Gastroesophageal sphincter (tissue), 4 donors: ENCODE data around the gene MAGOH. TPM values are rescaled to one million over a fixed set of nuclear protein-coding genes. Genes with fewer than 3 reads are reported as not detected.

Experiments used
- ATAC-seq: fragments of 150-250 bp; one replicate; pipeline ENCODE4 v1.9.1; 2016; ENCODE audit warnings: mild to moderate bottlenecking, moderate library complexity
- H3K27ac ChIP-seq, 4 donors: fragments of 200-600 bp; sonication (generic) in 3 of 4; 1 replicate in 3 of 4; 2 replicates in 1 of 4; pipeline ENCODE4 v1.5.1; 2016 to 2019
- H3K27me3 ChIP-seq: fragments of 200-600 bp; sonication (generic); one replicate; pipeline ENCODE4 v1.5.1; 2019
- H3K36me3 ChIP-seq, 2 donors: fragments of 200-600 bp; sonication (generic); one replicate each; pipeline ENCODE4 v1.5.1; 2019; ENCODE audit warnings: control low read depth in 1 of 2
- H3K4me1 ChIP-seq, 3 donors: fragments of 200-600 bp; sonication (generic); 1 replicate in 2 of 3; 2 replicates in 1 of 3; pipeline ENCODE4 v1.5.1; 2016 to 2019; ENCODE audit warnings: control low read depth in 2 of 3
- H3K4me3 ChIP-seq, 2 donors: fragments of 200-600 bp; sonication (generic); one replicate each; pipeline ENCODE4 v1.5.1; 2019; ENCODE audit warnings: mild to moderate bottlenecking in 1 of 2, moderate library complexity in 1 of 2
- H3K9me3 ChIP-seq, 3 donors: fragments of 200-600 bp; sonication (generic); one replicate each; pipeline ENCODE4 v1.5.1; 2017 to 2019; ENCODE audit warnings: control low read depth in 2 of 3
- EP300 ChIP-seq: sonication (generic); formaldehyde crosslinking; IDR thresholded peaks from one replicate; pipeline ENCODE4 v1.6.1; 2017; ENCODE audit warnings: antibody characterized with exemption, mild to moderate bottlenecking
- POLR2A ChIP-seq, 2 donors: fragments of 450-650 bp; IDR thresholded peaks; one replicate each; pipeline ENCODE4 v1.6.1; 2017; ENCODE audit warnings: antibody characterized with exemption in 2 of 2, mild to moderate bottlenecking in 2 of 2, moderate library complexity in 1 of 2
- POLR2AphosphoS5 ChIP-seq: sonication (generic); formaldehyde crosslinking; IDR thresholded peaks from one replicate; pipeline ENCODE4 v1.6.1; 2017; ENCODE audit warnings: antibody characterized with exemption
- WGBS, 2 donors: methylation state at CpG; one replicate each; pipeline ENCODE4 v1.1.5; 2018; ENCODE audit warnings: low coverage in 1 of 2; 5-methylcytosine and 5-hydroxymethylcytosine counted together
- total RNA-seq, 4 donors: library from RNA; depleted of rRNA; stranded (reverse); fragments of >200 nt; gene quantifications; one replicate each; pipeline ENCODE4 v1.1.0, GENCODE V29; 2016
- TF ChIP-seq, protein P1 (sequence below), 4 experiments: fragments of 200-600 bp in 2 of 4; fragments of 450-650 bp in 2 of 4; sonication (generic) in 1 of 4; IDR thresholded peaks; one replicate each; pipeline ENCODE4 v1.5.1; 2017 to 2019; ENCODE audit warnings: antibody characterized with exemption in 4 of 4, mild to moderate bottlenecking in 2 of 4, moderate library complexity in 2 of 4

Gene MAGOH
- total RNA-seq, 4 donors from 2014 or later: 30.2 to 49.4 (median 32.7) TPM

DNA sequence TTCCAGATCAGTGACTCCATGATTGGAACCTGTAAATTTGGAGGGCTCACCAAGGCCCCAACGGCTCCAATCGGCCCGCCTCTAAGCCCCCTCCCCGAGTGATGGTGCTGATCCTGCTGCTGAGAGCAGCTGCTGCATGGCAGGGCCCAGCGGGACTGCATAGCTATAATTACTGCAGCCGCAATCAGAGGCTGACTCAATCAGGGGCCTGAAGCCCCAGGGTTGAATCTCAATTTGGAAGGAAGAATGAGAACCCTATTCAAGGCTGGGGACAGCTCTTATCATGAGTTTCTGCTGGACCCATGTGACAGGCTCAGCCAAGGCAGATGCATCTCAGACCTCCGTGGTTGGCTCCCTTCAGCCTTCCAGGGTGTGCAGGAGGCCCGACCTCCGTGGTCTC, 42.8 kb upstream of the MAGOH start:
- no peak overlapping the region for H3K4me3 ChIP-seq
- H3K9me3 ChIP-seq: no peaks in the 10 kb centered on the region
- no peaks in the 10 kb centered on the region for H3K36me3 ChIP-seq
- no peaks in the 10 kb centered on the region for H3K4me1 ChIP-seq
- H3K27ac ChIP-seq: no peak overlapping the region
- no peak for ATAC-seq
- 67% methylated on average over 1 of the region's 9 CpGs; no CpG with 5 or more reads in 1 of the 2 donors for WGBS, 2 donors
- TF ChIP-seq POLR2A (IDR thresholded peaks at IDR 0.05) (no peak), POLR2AphosphoS5 (no peak), EP300 (no peak)
- TF ChIP-seq, protein P1, sequence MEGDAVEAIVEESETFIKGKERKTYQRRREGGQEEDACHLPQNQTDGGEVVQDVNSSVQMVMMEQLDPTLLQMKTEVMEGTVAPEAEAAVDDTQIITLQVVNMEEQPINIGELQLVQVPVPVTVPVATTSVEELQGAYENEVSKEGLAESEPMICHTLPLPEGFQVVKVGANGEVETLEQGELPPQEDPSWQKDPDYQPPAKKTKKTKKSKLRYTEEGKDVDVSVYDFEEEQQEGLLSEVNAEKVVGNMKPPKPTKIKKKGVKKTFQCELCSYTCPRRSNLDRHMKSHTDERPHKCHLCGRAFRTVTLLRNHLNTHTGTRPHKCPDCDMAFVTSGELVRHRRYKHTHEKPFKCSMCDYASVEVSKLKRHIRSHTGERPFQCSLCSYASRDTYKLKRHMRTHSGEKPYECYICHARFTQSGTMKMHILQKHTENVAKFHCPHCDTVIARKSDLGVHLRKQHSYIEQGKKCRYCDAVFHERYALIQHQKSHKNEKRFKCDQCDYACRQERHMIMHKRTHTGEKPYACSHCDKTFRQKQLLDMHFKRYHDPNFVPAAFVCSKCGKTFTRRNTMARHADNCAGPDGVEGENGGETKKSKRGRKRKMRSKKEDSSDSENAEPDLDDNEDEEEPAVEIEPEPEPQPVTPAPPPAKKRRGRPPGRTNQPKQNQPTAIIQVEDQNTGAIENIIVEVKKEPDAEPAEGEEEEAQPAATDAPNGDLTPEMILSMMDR (IDR thresholded peaks at IDR 0.05): no peak
- peaks cover 17% of the 10 kb centered on the region for H3K27me3 ChIP-seq

DNA sequence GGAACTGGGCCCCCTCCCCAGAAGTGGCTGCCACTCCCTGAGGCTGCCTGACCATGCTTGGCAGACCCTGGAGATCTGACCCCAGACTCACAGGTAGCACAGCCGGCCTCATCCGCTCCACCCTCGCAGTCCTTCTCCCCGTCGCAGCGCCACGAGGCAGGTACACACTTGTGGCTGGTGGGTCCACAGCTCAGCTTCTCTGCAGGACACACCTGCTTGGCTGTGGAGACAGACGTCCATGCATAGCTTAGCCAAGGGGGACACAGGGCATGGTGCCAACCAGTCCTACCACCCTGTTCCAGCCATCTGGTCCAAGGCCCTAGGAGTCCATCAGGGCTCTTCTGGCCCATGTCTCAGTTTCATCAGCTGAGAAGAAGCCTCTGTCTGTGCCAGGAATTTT, 42.2 kb upstream of the MAGOH start:
- ATAC-seq: no peak
- Histone ChIP-seq H3K36me3 (no peaks in the 10 kb centered on the region), H3K27me3 (peaks cover 17% of the 10 kb centered on the region), H3K4me1 (no peaks in the 10 kb centered on the region), H3K27ac (no peak overlapping the region), H3K4me3 (no peak overlapping the region), H3K9me3 (no peaks in the 10 kb centered on the region)
- TF ChIP-seq POLR2AphosphoS5 (no peak), POLR2A (IDR thresholded peaks at IDR 0.05) (no peak), EP300 (no peak)
- TF ChIP-seq, protein P1 (IDR thresholded peaks at IDR 0.05): no peak
- WGBS, 2 donors: 58% methylated on average over 2 of the region's 8 CpGs; no CpG with 5 or more reads in 1 of the 2 donors

- no peak overlapping the region for H3K27ac ChIP-seq
- ATAC-seq: no peak
- no peaks in the 10 kb centered on the region for H3K9me3 ChIP-seq
- no peaks in the 10 kb centered on the region for H3K4me1 ChIP-seq
- H3K27me3 ChIP-seq: peaks cover 17% of the 10 kb centered on the region
- H3K36me3 ChIP-seq: no peaks in the 10 kb centered on the region
- WGBS, 2 donors: 70 to 87% methylated on average over 2 to 3 of the region's 14 CpGs
- H3K4me3 ChIP-seq: no peak overlapping the region
- TF ChIP-seq, protein P1 (IDR thresholded peaks at IDR 0.05): no peak
- TF ChIP-seq POLR2AphosphoS5 (no peak), POLR2A (IDR thresholded peaks at IDR 0.05) (no peak)
These were observed 41.2 kb upstream of the MAGOH start for GRCh38 chr1:53279296-53280200.

DNA sequence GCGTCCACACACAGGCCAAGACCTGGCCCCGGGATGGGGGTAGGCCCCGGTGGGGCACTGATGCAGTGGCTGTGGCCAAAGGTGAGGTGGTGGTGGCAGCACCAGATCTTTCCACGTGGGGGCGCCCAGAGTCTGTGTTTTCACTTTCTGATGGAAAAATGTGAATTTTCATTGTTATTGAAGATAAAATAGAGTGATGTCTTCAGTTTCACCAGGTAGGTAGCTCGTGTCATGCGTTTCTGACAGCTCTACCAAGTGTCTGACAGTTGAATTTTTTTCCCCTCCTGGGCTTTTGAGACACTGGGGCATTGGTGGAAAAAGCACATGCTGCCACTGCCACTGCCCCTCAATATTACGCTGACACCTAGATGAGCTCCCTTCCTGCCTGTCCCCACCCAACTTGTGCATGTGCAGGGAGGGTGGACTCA, 40.0 kb upstream of the MAGOH start:
- H3K36me3 ChIP-seq: no peaks in the 10 kb centered on the region
- 0 to 13% methylated on average over 7 to 8 of the region's 8 CpGs for whole genome bisulfite sequencing, 2 donors
- peak; percentile 51 for ATAC-seq
- H3K27me3 ChIP-seq: peaks cover 17% of the 10 kb centered on the region
- H3K4me3 ChIP-seq: no peak overlapping the region
- no peaks in the 10 kb centered on the region for H3K9me3 ChIP-seq
- no peaks in the 10 kb centered on the region for H3K4me1 ChIP-seq
- TF ChIP-seq, protein P1 (IDR thresholded peaks at IDR 0.05): peak in 3 of 4 experiments; percentile 87 to 92 (median 90)
- no peak for TF ChIP-seq POLR2AphosphoS5
- TF ChIP-seq EP300: no peak
- no peak for TF ChIP-seq POLR2A (IDR thresholded peaks at IDR 0.05)
- no peak overlapping the region for H3K27ac ChIP-seq

DNA sequence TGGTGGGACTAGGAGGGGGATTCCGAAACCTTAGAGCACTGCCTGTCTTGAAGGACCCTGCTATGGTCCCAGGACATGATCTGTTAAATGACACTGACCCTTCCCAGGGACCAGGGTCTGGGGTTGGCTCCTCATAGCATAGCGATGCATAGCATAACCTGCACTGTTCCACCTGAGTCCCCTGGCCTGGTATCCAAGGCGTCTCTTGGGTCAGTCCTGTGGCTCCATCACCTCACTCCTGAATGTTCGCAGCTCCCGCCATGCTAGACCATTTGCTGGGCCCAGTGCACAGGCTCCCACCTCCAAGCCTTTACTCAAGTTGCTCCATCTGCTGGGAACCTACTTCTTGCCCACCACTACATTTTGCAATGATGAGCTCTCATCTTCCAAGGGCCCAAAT, 39.0 kb upstream of the MAGOH start:
- TF ChIP-seq, protein P1 (IDR thresholded peaks at IDR 0.05): no peak
- TF ChIP-seq POLR2A (IDR thresholded peaks at IDR 0.05) (no peak), EP300 (no peak), POLR2AphosphoS5 (no peak)
- no peak overlapping the region for H3K4me3 ChIP-seq
- WGBS, 2 donors: 100% methylated on average over 1 of the region's 5 CpGs; no CpG with 5 or more reads in 1 of the 2 donors

More for the DNA sequence above, 39.0 kb upstream of the MAGOH start:
- H3K36me3 ChIP-seq: no peaks in the 10 kb centered on the region
- H3K4me1 ChIP-seq: no peaks in the 10 kb centered on the region
- ATAC-seq: no peak
- H3K27me3 ChIP-seq: peaks cover 17% of the 10 kb centered on the region
- H3K27ac ChIP-seq: no peak overlapping the region
- H3K9me3 ChIP-seq: no peaks in the 10 kb centered on the region
